HepG2 (cell line): ENCODE results near the gene UPF3A. TPM values are rescaled to one million over a fixed set of nuclear protein-coding genes. Genes with fewer than 3 reads are reported as not detected.

Experiments
- AGO2 ChIP-seq: fragments of 200-400 bp; formaldehyde crosslinking; optimal IDR thresholded peaks from 2 replicates; pipeline ENCODE3; 2017; ENCODE audit warnings: mild to moderate bottlenecking, low read depth, low read length, moderate library complexity
- CEBPG ChIP-seq: IDR thresholded peaks from 2 replicates; pipeline ENCODE4 v1.6.1; 2016
- GABPA ChIP-seq, 2 experiments: IDR thresholded peaks; 2 replicates each; pipeline ENCODE4 v1.6.1; 2011 to 2016; ENCODE audit warnings: low read depth in 2 of 2, low read length in 1 of 2, missing biosample characterization in 1 of 2, missing genetic modification characterization in 1 of 2
- JUND ChIP-seq: sonication (generic); formaldehyde crosslinking; IDR thresholded peaks from 2 replicates; pipeline ENCODE4 v1.8.0; 2022; ENCODE audit warnings: mild to moderate bottlenecking, missing genetic modification reagents
- MIER2 ChIP-seq: IDR thresholded peaks from 2 replicates; pipeline ENCODE4 v1.6.1; 2016; ENCODE audit warnings: missing biosample characterization, missing genetic modification reagents
- MYC ChIP-seq: sonication (generic); formaldehyde crosslinking; IDR thresholded peaks from 2 replicates; pipeline ENCODE4 v1.9.0; 2021; ENCODE audit warnings: missing genetic modification reagents, borderline replicate concordance
- NFYB ChIP-seq: sonication (generic); formaldehyde crosslinking; IDR thresholded peaks from 2 replicates; pipeline ENCODE4 v1.4.0; 2020; ENCODE audit warnings: missing genetic modification reagents
- PAF1 ChIP-seq: IDR thresholded peaks from 2 replicates; pipeline ENCODE4 v1.6.1; 2016; ENCODE audit warnings: missing genetic modification reagents, missing compliant biosample characterization
- SIX4 ChIP-seq: sonication (generic); formaldehyde crosslinking; IDR thresholded peaks from 2 replicates; pipeline ENCODE4 v1.4.0; 2020; ENCODE audit warnings: missing genetic modification reagents
- XRCC5 ChIP-seq: fragments of 200-400 bp; formaldehyde crosslinking; optimal IDR thresholded peaks from 2 replicates; pipeline ENCODE3; 2017; ENCODE audit warnings: mild to moderate bottlenecking, low read length
- YEATS2 ChIP-seq: sonication (generic); formaldehyde crosslinking; IDR thresholded peaks from 2 replicates; pipeline ENCODE4 v1.4.0; 2020; ENCODE audit warnings: missing genetic modification reagents, borderline replicate concordance
- ZFP37 ChIP-seq: sonication (generic); formaldehyde crosslinking; IDR thresholded peaks from 2 replicates; pipeline ENCODE4 v1.4.0; 2020; ENCODE audit warnings: missing genetic modification reagents, borderline replicate concordance
- ZNF343 ChIP-seq: sonication (generic); formaldehyde crosslinking; IDR thresholded peaks from 2 replicates; pipeline ENCODE4 v1.4.0; 2020; ENCODE audit warnings: mild to moderate bottlenecking, missing genetic modification reagents
- ZNF468 ChIP-seq: sonication (generic); formaldehyde crosslinking; IDR thresholded peaks from 2 replicates; pipeline ENCODE4 v1.8.0; 2022; ENCODE audit warnings: mild to moderate bottlenecking, moderate library complexity, missing genetic modification reagents
- ZNF563 ChIP-seq: sonication (generic); formaldehyde crosslinking; IDR thresholded peaks from 2 replicates; pipeline ENCODE4 v1.8.0; 2022; ENCODE audit warnings: mild to moderate bottlenecking, moderate library complexity, missing genetic modification reagents
- ZNF776 ChIP-seq: sonication (generic); formaldehyde crosslinking; IDR thresholded peaks from 2 replicates; pipeline ENCODE4 v1.4.0; 2020; ENCODE audit warnings: mild to moderate bottlenecking, missing genetic modification reagents
- polyA plus RNA-seq, 8 experiments: library from polyadenylated mRNA; depleted of rRNA in 3 of 8; stranded (reverse) in 7 of 8; unstranded in 1 of 8; fragments of >200 nt; fragmentation: Illumina TruSeq in 4 of 8; extraction: Trizol in 4 of 8; gene quantifications; 2 replicates each; pipeline versions ENCODE4 v1.2.1 to v1.2.3, GENCODE V29; 2011 to 2016; ENCODE audit warnings: low read depth in 4 of 8, missing spikeins in 1 of 8, mixed read lengths in 1 of 8; ENCODE audit not compliant: insufficient read depth in 1 of 8
- total RNA-seq, 5 experiments: library from RNA; depleted of rRNA; stranded (reverse); fragments of >200 nt; fragmentation: Illumina TruSeq; extraction: Trizol; gene quantifications; 2 replicates each; pipeline ENCODE4 v1.2.3, GENCODE V29; 2016; ENCODE audit warnings: low read depth in 1 of 5
- TF ChIP-seq, protein P1 (sequence below): sonication (generic); formaldehyde crosslinking; IDR thresholded peaks from 2 replicates; pipeline ENCODE4; 2020; ENCODE audit warnings: missing genetic modification reagents, mild to moderate bottlenecking, borderline replicate concordance
- TF ChIP-seq, protein P2 (sequence below): IDR thresholded peaks from 2 replicates; pipeline ENCODE4 v1.6.1; 2018; ENCODE audit warnings: missing genetic modification reagents, mild to moderate bottlenecking, missing compliant biosample characterization
- TF ChIP-seq, protein P3 (sequence below): sonication (generic); formaldehyde crosslinking; IDR thresholded peaks from 2 replicates; pipeline ENCODE4 v1.4.0; 2020; ENCODE audit warnings: missing genetic modification reagents, borderline replicate concordance

The UPF3A gene
- total and polyA plus RNA-seq, 2 of the 13 experiments (the other 11 are each of a cell fraction or from before 2014, with no cell fraction given): 60.2 to 63.8 TPM

DNA sequence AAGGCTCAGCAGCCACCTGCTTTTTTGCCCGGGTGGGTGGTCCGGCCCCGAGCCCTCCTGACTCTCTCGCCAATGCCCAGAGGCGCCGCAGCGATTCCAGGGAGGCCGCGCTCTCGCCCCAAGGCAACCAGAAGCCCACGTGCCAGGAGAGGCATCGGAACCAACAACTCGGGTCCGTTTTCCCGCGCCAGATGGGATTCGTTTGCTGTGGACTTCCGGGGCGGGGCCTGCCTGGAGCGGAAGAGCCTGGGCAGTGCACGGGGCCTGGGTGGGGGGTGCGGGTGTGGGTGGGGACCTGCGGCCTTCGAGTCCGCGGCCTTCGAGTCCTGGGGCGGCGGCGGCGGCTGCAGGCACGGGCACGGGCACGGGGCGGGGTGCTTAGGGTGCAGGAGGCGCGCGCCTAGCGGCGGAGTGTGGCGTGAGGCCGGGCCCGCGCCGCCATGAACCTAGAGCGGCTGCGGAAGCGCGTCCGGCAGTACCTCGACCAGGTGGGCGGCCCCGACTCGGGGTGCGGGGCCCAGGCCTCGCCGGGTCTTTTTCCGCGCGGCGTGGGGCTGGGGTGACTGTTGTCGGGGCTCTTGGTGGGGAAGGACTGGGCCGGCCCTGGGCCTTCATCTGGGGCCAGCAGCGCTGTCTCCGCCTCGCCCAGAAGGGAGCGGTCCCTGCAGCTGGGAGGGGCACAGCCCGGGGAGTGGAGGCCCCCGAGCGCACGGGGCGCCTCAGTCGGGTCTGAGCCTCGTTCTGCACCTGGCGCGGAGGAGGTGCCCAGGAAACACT lies 46.6 kb upstream of the UPF3A start, which contains the start of gene CDC16 (continued):
- TF ChIP-seq, protein P1, sequence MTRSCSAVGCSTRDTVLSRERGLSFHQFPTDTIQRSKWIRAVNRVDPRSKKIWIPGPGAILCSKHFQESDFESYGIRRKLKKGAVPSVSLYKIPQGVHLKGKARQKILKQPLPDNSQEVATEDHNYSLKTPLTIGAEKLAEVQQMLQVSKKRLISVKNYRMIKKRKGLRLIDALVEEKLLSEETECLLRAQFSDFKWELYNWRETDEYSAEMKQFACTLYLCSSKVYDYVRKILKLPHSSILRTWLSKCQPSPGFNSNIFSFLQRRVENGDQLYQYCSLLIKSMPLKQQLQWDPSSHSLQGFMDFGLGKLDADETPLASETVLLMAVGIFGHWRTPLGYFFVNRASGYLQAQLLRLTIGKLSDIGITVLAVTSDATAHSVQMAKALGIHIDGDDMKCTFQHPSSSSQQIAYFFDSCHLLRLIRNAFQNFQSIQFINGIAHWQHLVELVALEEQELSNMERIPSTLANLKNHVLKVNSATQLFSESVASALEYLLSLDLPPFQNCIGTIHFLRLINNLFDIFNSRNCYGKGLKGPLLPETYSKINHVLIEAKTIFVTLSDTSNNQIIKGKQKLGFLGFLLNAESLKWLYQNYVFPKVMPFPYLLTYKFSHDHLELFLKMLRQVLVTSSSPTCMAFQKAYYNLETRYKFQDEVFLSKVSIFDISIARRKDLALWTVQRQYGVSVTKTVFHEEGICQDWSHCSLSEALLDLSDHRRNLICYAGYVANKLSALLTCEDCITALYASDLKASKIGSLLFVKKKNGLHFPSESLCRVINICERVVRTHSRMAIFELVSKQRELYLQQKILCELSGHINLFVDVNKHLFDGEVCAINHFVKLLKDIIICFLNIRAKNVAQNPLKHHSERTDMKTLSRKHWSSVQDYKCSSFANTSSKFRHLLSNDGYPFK (CRISPR knock-in tag): peak; percentile 76; the same call in 1 of the 2 replicates
- TF ChIP-seq GABPA (IDR thresholded peaks at IDR 0.05; ENCODE audit: low read depth, low read length) (peak; percentile 91), GABPA (CRISPR knock-in tag; IDR thresholded peaks at IDR 0.05; ENCODE audit: low read depth) (peak; percentile 96), MIER2 (peak; percentile 55; the same call in 1 of the 2 replicates), ZNF468 (CRISPR knock-in tag) (peak; percentile 65; the same call in 1 of the 2 replicates), JUND (CRISPR knock-in tag) (peak; percentile 19; the same call in 1 of the 2 replicates), CEBPG (CRISPR knock-in tag) (peak; percentile 45), ZNF343 (CRISPR knock-in tag) (peak; percentile 75; the same call in 1 of the 2 replicates), NFYB (peak; percentile 39; the same call in 1 of the 2 replicates), MYC (CRISPR knock-in tag) (peak; percentile 87), XRCC5 (peak; percentile 23), SIX4 (CRISPR knock-in tag) (0 out of 2 replicates have a peak, but pooled peaks have one; percentile 27), ZNF776 (peak; percentile 91), ZFP37 (CRISPR knock-in tag) (0 out of 2 replicates have a peak, but pooled peaks have one; percentile 38), PAF1 (no peak), YEATS2 (CRISPR knock-in tag) (peak; percentile 87), ZNF563 (CRISPR knock-in tag) (peak; percentile 97), AGO2 (peak; percentile 65)
- TF ChIP-seq, protein P2, sequence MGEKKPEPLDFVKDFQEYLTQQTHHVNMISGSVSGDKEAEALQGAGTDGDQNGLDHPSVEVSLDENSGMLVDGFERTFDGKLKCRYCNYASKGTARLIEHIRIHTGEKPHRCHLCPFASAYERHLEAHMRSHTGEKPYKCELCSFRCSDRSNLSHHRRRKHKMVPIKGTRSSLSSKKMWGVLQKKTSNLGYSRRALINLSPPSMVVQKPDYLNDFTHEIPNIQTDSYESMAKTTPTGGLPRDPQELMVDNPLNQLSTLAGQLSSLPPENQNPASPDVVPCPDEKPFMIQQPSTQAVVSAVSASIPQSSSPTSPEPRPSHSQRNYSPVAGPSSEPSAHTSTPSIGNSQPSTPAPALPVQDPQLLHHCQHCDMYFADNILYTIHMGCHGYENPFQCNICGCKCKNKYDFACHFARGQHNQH: peak; percentile 71; the same call in 1 of the 2 replicates
- TF ChIP-seq, protein P3, sequence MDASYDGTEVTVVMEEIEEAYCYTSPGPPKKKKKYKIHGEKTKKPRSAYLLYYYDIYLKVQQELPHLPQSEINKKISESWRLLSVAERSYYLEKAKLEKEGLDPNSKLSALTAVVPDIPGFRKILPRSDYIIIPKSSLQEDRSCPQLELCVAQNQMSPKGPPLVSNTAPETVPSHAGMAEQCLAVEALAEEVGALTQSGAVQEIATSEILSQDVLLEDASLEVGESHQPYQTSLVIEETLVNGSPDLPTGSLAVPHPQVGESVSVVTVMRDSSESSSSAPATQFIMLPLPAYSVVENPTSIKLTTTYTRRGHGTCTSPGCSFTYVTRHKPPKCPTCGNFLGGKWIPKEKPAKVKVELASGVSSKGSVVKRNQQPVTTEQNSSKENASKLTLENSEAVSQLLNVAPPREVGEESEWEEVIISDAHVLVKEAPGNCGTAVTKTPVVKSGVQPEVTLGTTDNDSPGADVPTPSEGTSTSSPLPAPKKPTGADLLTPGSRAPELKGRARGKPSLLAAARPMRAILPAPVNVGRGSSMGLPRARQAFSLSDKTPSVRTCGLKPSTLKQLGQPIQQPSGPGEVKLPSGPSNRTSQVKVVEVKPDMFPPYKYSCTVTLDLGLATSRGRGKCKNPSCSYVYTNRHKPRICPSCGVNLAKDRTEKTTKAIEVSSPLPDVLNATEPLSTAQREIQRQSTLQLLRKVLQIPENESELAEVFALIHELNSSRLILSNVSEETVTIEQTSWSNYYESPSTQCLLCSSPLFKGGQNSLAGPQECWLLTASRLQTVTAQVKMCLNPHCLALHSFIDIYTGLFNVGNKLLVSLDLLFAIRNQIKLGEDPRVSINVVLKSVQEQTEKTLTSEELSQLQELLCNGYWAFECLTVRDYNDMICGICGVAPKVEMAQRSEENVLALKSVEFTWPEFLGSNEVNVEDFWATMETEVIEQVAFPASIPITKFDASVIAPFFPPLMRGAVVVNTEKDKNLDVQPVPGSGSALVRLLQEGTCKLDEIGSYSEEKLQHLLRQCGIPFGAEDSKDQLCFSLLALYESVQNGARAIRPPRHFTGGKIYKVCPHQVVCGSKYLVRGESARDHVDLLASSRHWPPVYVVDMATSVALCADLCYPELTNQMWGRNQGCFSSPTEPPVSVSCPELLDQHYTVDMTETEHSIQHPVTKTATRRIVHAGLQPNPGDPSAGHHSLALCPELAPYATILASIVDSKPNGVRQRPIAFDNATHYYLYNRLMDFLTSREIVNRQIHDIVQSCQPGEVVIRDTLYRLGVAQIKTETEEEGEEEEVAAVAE (CRISPR knock-in tag): no peak
